Glutamatergic neuron (in vitro differentiated cells): ENCODE measurements around the gene C9orf72. TPM values are rescaled to one million over a fixed set of nuclear protein-coding genes. Genes with fewer than 3 reads are reported as not detected.

Source experiments
- DNase-seq: peaks from one replicate; pipeline ENCODE4 v3.0.0; 2022
- H3K27ac Mint-ChIP-seq: one replicate; pipeline ENCODE4 v1.8.0; 2020; ENCODE audit warnings: mild to moderate bottlenecking, mixed read lengths, inconsistent platforms; ENCODE audit not compliant: unreplicated experiment
- H3K27me3 Mint-ChIP-seq: one replicate; pipeline ENCODE4 v1.8.0; 2020; ENCODE audit warnings: mild to moderate bottlenecking, moderate library complexity, mixed read lengths, inconsistent platforms; ENCODE audit not compliant: unreplicated experiment
- H3K36me3 Mint-ChIP-seq: one replicate; pipeline ENCODE4 v1.8.0; 2020; ENCODE audit warnings: mild to moderate bottlenecking, mixed read lengths, inconsistent platforms; ENCODE audit not compliant: unreplicated experiment
- H3K4me1 Mint-ChIP-seq: one replicate; pipeline ENCODE4 v1.8.0; 2020; ENCODE audit warnings: mild to moderate bottlenecking, low read depth, mixed read lengths, inconsistent platforms; ENCODE audit not compliant: unreplicated experiment
- H3K4me3 Mint-ChIP-seq: one replicate; pipeline ENCODE4 v1.8.0; 2020; ENCODE audit warnings: mild to moderate bottlenecking, mixed read lengths, inconsistent platforms; ENCODE audit not compliant: unreplicated experiment
- H3K9me3 Mint-ChIP-seq: one replicate; pipeline ENCODE4 v1.8.0; 2020; ENCODE audit warnings: mild to moderate bottlenecking, moderate library complexity, mixed read lengths, inconsistent platforms; ENCODE audit not compliant: unreplicated experiment
- total RNA-seq: library from RNA; stranded (reverse); fragmentation: NEBNext Ultra II Directional; extraction: Animal tissue kit (Norgen Biotek cat#: 25700); gene quantifications from one replicate; pipeline ENCODE4 v1.2.1, GENCODE V29; 2021; ENCODE audit not compliant: unreplicated experiment
- TF ChIP-seq, protein P1 (sequence below): fragments of 200-600 bp; sonication (generic); IDR thresholded peaks from one replicate; pipeline ENCODE4 v1.5.0; 2021; ENCODE audit not compliant: partially characterized antibody, unreplicated experiment

C9orf72 gene
- total RNA-seq, 1 donor from 2014 or later, result 53.9 TPM

- no peaks in the 10 kb centered on the region for H3K4me1 Mint-ChIP-seq
- H3K27me3 Mint-ChIP-seq, result no peaks in the 10 kb centered on the region
- TF ChIP-seq, protein P1, sequence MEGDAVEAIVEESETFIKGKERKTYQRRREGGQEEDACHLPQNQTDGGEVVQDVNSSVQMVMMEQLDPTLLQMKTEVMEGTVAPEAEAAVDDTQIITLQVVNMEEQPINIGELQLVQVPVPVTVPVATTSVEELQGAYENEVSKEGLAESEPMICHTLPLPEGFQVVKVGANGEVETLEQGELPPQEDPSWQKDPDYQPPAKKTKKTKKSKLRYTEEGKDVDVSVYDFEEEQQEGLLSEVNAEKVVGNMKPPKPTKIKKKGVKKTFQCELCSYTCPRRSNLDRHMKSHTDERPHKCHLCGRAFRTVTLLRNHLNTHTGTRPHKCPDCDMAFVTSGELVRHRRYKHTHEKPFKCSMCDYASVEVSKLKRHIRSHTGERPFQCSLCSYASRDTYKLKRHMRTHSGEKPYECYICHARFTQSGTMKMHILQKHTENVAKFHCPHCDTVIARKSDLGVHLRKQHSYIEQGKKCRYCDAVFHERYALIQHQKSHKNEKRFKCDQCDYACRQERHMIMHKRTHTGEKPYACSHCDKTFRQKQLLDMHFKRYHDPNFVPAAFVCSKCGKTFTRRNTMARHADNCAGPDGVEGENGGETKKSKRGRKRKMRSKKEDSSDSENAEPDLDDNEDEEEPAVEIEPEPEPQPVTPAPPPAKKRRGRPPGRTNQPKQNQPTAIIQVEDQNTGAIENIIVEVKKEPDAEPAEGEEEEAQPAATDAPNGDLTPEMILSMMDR, result no peak
- no peak overlapping the region for H3K27ac Mint-ChIP-seq
- no peaks in the 10 kb centered on the region for H3K36me3 Mint-ChIP-seq
- no peaks in the 10 kb centered on the region for H3K9me3 Mint-ChIP-seq
- no peak overlapping the region for H3K4me3 Mint-ChIP-seq
- DNase-seq, result no peak
These were observed 61.5 kb downstream of the C9orf72 start for GRCh38 chr9:27511771-27512170.

DNA sequence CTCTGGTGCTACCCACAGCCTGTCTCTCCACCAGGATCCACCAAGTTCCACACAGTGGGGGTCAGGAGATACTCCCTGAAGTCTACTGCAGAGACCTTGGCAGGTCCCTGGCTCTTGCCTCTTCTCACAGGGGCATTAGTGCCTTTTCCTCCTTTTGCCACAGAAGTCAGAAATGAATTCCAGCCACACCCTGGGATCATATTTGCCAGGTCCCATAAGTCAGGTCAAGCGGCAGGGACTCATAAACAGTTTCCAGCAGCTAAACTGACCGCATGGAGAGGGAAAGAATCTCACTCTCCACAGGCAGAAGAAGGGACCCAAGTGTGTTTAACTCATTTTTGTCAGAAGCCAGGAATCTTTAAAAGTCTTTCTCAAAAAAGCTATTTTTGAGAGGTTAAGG lies 62.5 kb downstream of the C9orf72 start:
- H3K27ac Mint-ChIP-seq, result no peak overlapping the region
- TF ChIP-seq, protein P1, result no peak

GRCh38 chr9:27506981-27507380 lies 66.3 kb downstream of the C9orf72 start:
- DNase-seq, result no peak
- Mint-ChIP-seq H3K9me3 (no peaks in the 10 kb centered on the region), H3K27me3 (no peaks in the 10 kb centered on the region), H3K27ac (no peak overlapping the region), H3K4me3 (no peak overlapping the region), H3K4me1 (no peaks in the 10 kb centered on the region), H3K36me3 (no peaks in the 10 kb centered on the region)
- TF ChIP-seq, protein P1, result no peak

More for the DNA sequence above, 62.5 kb downstream of the C9orf72 start:
- DNase-seq, result no peak
- Mint-ChIP-seq H3K36me3 (no peaks in the 10 kb centered on the region), H3K9me3 (no peaks in the 10 kb centered on the region), H3K4me1 (no peaks in the 10 kb centered on the region), H3K27me3 (no peaks in the 10 kb centered on the region), H3K4me3 (no peak overlapping the region)

DNA sequence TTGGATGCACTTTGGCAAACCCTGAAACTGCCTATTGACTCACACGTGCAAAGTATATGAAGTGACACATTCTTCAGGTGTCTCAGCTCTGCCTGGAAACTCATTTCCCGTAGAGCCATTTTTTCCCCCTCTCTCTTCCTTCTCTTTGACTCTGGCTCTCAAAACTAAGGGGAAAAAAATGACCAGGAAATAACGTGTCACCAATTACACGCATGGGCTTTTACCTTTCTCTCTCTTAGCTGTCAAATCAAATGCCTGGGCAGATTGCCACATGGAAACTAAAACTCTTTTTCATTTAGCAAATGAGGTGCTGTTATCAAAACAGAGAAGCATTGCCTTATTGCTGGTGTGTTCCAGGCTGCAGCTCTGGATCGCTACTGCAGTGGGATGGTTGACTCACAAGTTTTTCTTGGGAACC lies 67.5 kb downstream of the C9orf72 start:
- no peaks in the 10 kb centered on the region for H3K36me3 Mint-ChIP-seq
- no peaks in the 10 kb centered on the region for H3K9me3 Mint-ChIP-seq
- H3K4me3 Mint-ChIP-seq, result no peak overlapping the region
- no peak for DNase-seq
- no peaks in the 10 kb centered on the region for H3K27me3 Mint-ChIP-seq
- no peaks in the 10 kb centered on the region for H3K4me1 Mint-ChIP-seq
- H3K27ac Mint-ChIP-seq, result no peak overlapping the region
- TF ChIP-seq, protein P1, result no peak

- no peaks in the 10 kb centered on the region for H3K4me1 Mint-ChIP-seq
These were observed 69.0 kb downstream of the C9orf72 start for GRCh38 chr9:27504259-27504658.

More at GRCh38 chr9:27504259-27504658, 69.0 kb downstream of the C9orf72 start:
- no peak overlapping the region for H3K27ac Mint-ChIP-seq
- TF ChIP-seq, protein P1, result no peak
- H3K36me3 Mint-ChIP-seq, result no peaks in the 10 kb centered on the region
- no peaks in the 10 kb centered on the region for H3K27me3 Mint-ChIP-seq
- DNase-seq, result no peak
- H3K9me3 Mint-ChIP-seq, result no peaks in the 10 kb centered on the region
- H3K4me3 Mint-ChIP-seq, result no peak overlapping the region
